ENCODE measurements around the gene GGA1. TPM values are rescaled to one million over a fixed set of nuclear protein-coding genes. Genes with fewer than 3 reads are reported as not detected.

The GGA1 gene
- total RNA-seq, 2 donors from 2014 or later, result 68.8 to 83.9 TPM

GRCh38 chr22:37618674-37619073 is 10.0 kb downstream of the GGA1 start:
- ATAC-seq (no peak), DNase-seq (ENCODE audit: low spot score in 2 of 2) (no peak)
- peaks cover 0 to 3% of the 10 kb centered on the region in 2 donors for H3K36me3 Mint-ChIP-seq
- H3K9me3 Mint-ChIP-seq, result no peaks in the 10 kb centered on the region
- peak overlapping the region in 1 of 2 donors; percentile 55 for H3K27ac Mint-ChIP-seq

- no peak for ATAC-seq
- Mint-ChIP-seq H3K36me3 (peaks cover 0 to 5% of the 10 kb centered on the region in 2 donors), H3K9me3 (no peaks in the 10 kb centered on the region)
Measured at GRCh38 chr22:37619991-37620390, 11.4 kb downstream of the GGA1 start.

GRCh38 chr22:37621352-37621860 is 12.8 kb downstream of the GGA1 start:
- Mint-ChIP-seq H3K27ac (no peak overlapping the region), H3K9me3 (no peaks in the 10 kb centered on the region), H3K36me3 (peaks cover 0 to 5% of the 10 kb centered on the region in 2 donors)
- no peak for DNase-seq (ENCODE audit: low spot score in 2 of 2)
- no peak for ATAC-seq

More at GRCh38 chr22:37619991-37620390, 11.4 kb downstream of the GGA1 start:
- peak overlapping the region; percentile 30 to 85 for H3K27ac Mint-ChIP-seq
- DNase-seq (ENCODE audit: low spot score in 2 of 2), result no peak

- no peaks in the 10 kb centered on the region for H3K9me3 Mint-ChIP-seq
- peak overlapping the region; percentile 88 to 93 for H3K27ac Mint-ChIP-seq
- H3K36me3 Mint-ChIP-seq, result peaks cover 0 to 5% of the 10 kb centered on the region in 2 donors
- ATAC-seq (peak; percentile 82 to 84), DNase-seq (ENCODE audit: low spot score in 2 of 2) (peak in 1 of 2 donors; percentile 78)
Measured at GRCh38 chr22:37623075-37624016, 14.7 kb downstream of the GGA1 start.

- DNase-seq (ENCODE audit: low spot score in 2 of 2), result no peak
- ATAC-seq, result no peak
- Mint-ChIP-seq H3K36me3 (peaks cover 0 to 5% of the 10 kb centered on the region in 2 donors), H3K9me3 (no peaks in the 10 kb centered on the region), H3K27ac (peak overlapping the region in 1 of 2 donors; percentile 88)
Measured at GRCh38 chr22:37624017-37624365, 15.4 kb downstream of the GGA1 start.

GRCh38 chr22:37624876-37625275 is 16.2 kb downstream of the GGA1 start:
- ATAC-seq (no peak), DNase-seq (ENCODE audit: low spot score in 2 of 2) (no peak)
- Mint-ChIP-seq H3K36me3 (peaks cover 0 to 5% of the 10 kb centered on the region in 2 donors), H3K27ac (peak overlapping the region; percentile 56 to 88), H3K9me3 (no peaks in the 10 kb centered on the region)

- no peak for DNase-seq (ENCODE audit: low spot score in 2 of 2)
- peaks cover 0 to 5% of the 10 kb centered on the region in 2 donors for H3K36me3 Mint-ChIP-seq
- no peaks in the 10 kb centered on the region for H3K9me3 Mint-ChIP-seq
- no peak for ATAC-seq
- H3K27ac Mint-ChIP-seq, result peak overlapping the region; percentile 82 to 88
Measured at GRCh38 chr22:37625737-37626136, 17.1 kb downstream of the GGA1 start.

GRCh38 chr22:37626144-37626543 is 17.5 kb downstream of the GGA1 start:
- DNase-seq (ENCODE audit: low spot score in 2 of 2), result no peak
- H3K36me3 Mint-ChIP-seq, result peaks cover 0 to 5% of the 10 kb centered on the region in 2 donors
- no peaks in the 10 kb centered on the region for H3K9me3 Mint-ChIP-seq
- ATAC-seq, result no peak
- H3K27ac Mint-ChIP-seq, result peak overlapping the region; percentile 82 to 88

GRCh38 chr22:37626556-37627075 is 18.0 kb downstream of the GGA1 start:
- Mint-ChIP-seq H3K27ac (peak overlapping the region; percentile 88 to 92), H3K36me3 (peaks cover 0 to 5% of the 10 kb centered on the region in 2 donors)
- no peak for ATAC-seq

GRCh38 chr22:37627121-37627520 is 18.5 kb downstream of the GGA1 start:
- DNase-seq (ENCODE audit: low spot score in 2 of 2), result no peak
- peak; percentile 4 to 14 for ATAC-seq
- H3K27ac Mint-ChIP-seq, result peak overlapping the region; percentile 88 to 92
- H3K36me3 Mint-ChIP-seq, result peaks cover 0 to 5% of the 10 kb centered on the region in 2 donors
- H3K9me3 Mint-ChIP-seq, result no peaks in the 10 kb centered on the region

More at GRCh38 chr22:37626556-37627075, 18.0 kb downstream of the GGA1 start:
- H3K9me3 Mint-ChIP-seq, result no peaks in the 10 kb centered on the region
- no peak for DNase-seq (ENCODE audit: low spot score in 2 of 2)

GRCh38 chr22:37627545-37627944 is 18.9 kb downstream of the GGA1 start:
- Mint-ChIP-seq H3K27ac (peak overlapping the region; percentile 88 to 92), H3K9me3 (no peaks in the 10 kb centered on the region), H3K36me3 (peaks cover 0 to 5% of the 10 kb centered on the region in 2 donors)
- DNase-seq (ENCODE audit: low spot score in 2 of 2) (peak in 1 of 2 donors; percentile 39), ATAC-seq (peak; percentile 42 to 53)

GRCh38 chr22:37628830-37629229 is 20.2 kb downstream of the GGA1 start:
- H3K9me3 Mint-ChIP-seq, result no peaks in the 10 kb centered on the region
- peaks cover 0 to under 1% of the 10 kb centered on the region in 2 donors for H3K36me3 Mint-ChIP-seq
- peak overlapping the region; percentile 81 to 88 for H3K27ac Mint-ChIP-seq
- DNase-seq (ENCODE audit: low spot score in 2 of 2) (no peak), ATAC-seq (no peak)

- H3K9me3 Mint-ChIP-seq, result no peaks in the 10 kb centered on the region
- no peak for DNase-seq (ENCODE audit: low spot score in 2 of 2)
- H3K27ac Mint-ChIP-seq, result no peak overlapping the region
- ATAC-seq, result no peak
- H3K36me3 Mint-ChIP-seq, result no peaks in the 10 kb centered on the region
Measured at GRCh38 chr22:37629928-37630327, 21.3 kb downstream of the GGA1 start.

GRCh38 chr22:37630839-37631435 is 22.3 kb downstream of the GGA1 start:
- no peaks in the 10 kb centered on the region for H3K9me3 Mint-ChIP-seq
- DNase-seq (ENCODE audit: low spot score in 2 of 2) (no peak), ATAC-seq (no peak)
- H3K27ac Mint-ChIP-seq, result peak overlapping the region in 1 of 2 donors; percentile 23
- H3K36me3 Mint-ChIP-seq, result no peaks in the 10 kb centered on the region

GRCh38 chr22:37631448-37632173 is 23.0 kb downstream of the GGA1 start:
- peak overlapping the region; percentile 93 to 95 for H3K27ac Mint-ChIP-seq
- no peaks in the 10 kb centered on the region for H3K9me3 Mint-ChIP-seq
- DNase-seq (ENCODE audit: low spot score in 2 of 2) (no peak), ATAC-seq (no peak)
- H3K36me3 Mint-ChIP-seq, result no peaks in the 10 kb centered on the region
